Measurements from ENCODE around the gene RHO. TPM values are rescaled to one million over a fixed set of nuclear protein-coding genes. Genes with fewer than 3 reads are reported as not detected.

The RHO gene
- total and polyA plus RNA-seq, 10 of the 15 experiments (the other 5 are each of a cell fraction or from before 2014, with no cell fraction given) = not detected

DNA sequence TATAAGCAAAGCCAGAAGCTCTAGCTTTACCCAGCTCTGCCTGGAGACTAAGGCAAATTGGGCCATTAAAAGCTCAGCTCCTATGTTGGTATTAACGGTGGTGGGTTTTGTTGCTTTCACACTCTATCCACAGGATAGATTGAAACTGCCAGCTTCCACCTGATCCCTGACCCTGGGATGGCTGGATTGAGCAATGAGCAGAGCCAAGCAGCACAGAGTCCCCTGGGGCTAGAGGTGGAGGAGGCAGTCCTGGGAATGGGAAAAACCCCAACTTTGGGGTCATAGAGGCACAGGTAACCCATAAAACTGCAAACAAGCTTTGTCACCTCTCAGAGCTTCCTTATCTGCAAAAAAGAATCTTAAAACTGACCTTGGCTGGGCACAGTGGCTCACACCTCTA is 6.6 kb downstream of the RHO start:
- CTCF ChIA-PET = interaction anchor here (1.1 to 1.2 kb wide), 3 partner anchors 9 to 294 kb away, joined by 4 to 6 read pairs (median 5); no protein-coding TSS in a partner anchor
- RAD21 ChIA-PET (ENCODE audit: unreplicated experiment) = interaction anchor here (0.6 to 2.1 kb wide), 3 partner anchors 9 to 138 kb away, joined by 3 to 7 read pairs (median 3); no protein-coding TSS in a partner anchor
- WGBS (ENCODE audit: insufficient coverage, insufficient replicate concordance, low lambda C conversion rate, missing lambda C conversion rate) = 94% methylated on average over 1 of the region's 1 CpG
- H3K9ac ChIP-seq (ENCODE audit: control insufficient read depth, insufficient read depth, low read length) = no peak overlapping the region
- intact Hi-C loops (cut with micrococcal nuclease; ENCODE audit: unreplicated experiment) (no loop called here), in situ Hi-C loops (cut with MboI) (no loop called here)
- no peak overlapping the region for H3K4me3 ChIP-seq
- SMC1A ChIA-PET (ENCODE audit: uncharacterized antibody, unreplicated experiment) = interaction anchor here (1.8 kb wide), 1 partner anchor 10 kb away, joined by 11 read pairs; no protein-coding TSS in a partner anchor
- H3K36me3 ChIP-seq (ENCODE audit: control insufficient read depth in 2 of 2, insufficient read depth in 2 of 2, low read length in 1 of 2) = no peaks in the 10 kb centered on the region
- H3K4me2 ChIP-seq (ENCODE audit: control insufficient read depth, insufficient read depth) = no peak overlapping the region
- ATAC-seq (no peak), DNase-seq (ENCODE audit: low read depth, low spot score) (no peak), FAIRE-seq (no peak)
- no peak overlapping the region for H3K27ac ChIP-seq (ENCODE audit: control insufficient read depth, insufficient read depth)
- H3K79me2 ChIP-seq (ENCODE audit: control insufficient read depth, insufficient read depth, low read length) = no peaks in the 10 kb centered on the region
- H2AFZ ChIP-seq (ENCODE audit: control insufficient read depth, low read depth, low read length) = no peak overlapping the region
- POLR2A ChIA-PET = interaction anchor here (0.6 to 1.5 kb wide), 3 partner anchors 13 to 141 kb away, joined by 3 to 5 read pairs (median 3); no protein-coding TSS in a partner anchor
- no peak for TF ChIP-seq EP300 (IDR thresholded peaks at IDR 0.05; ENCODE audit: borderline replicate concordance in 1 of 2, control insufficient read depth in 1 of 2, low read depth in 2 of 2, low read length in 2 of 2)
- no peak for TF ChIP-seq TBL1XR1 (IDR thresholded peaks at IDR 0.05; ENCODE audit: low read depth, low read length)
- no peak for TF ChIP-seq SREBF2 (IDR thresholded peaks at IDR 0.05; ENCODE audit: low read length)
- TF ChIP-seq, protein P1, sequence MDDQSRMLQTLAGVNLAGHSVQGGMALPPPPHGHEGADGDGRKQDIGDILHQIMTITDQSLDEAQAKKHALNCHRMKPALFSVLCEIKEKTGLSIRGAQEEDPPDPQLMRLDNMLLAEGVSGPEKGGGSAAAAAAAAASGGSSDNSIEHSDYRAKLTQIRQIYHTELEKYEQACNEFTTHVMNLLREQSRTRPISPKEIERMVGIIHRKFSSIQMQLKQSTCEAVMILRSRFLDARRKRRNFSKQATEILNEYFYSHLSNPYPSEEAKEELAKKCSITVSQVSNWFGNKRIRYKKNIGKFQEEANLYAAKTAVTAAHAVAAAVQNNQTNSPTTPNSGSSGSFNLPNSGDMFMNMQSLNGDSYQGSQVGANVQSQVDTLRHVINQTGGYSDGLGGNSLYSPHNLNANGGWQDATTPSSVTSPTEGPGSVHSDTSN (IDR thresholded peaks at IDR 0.05; ENCODE audit: insufficient replicate concordance, low read depth, low read length) = no peak
- TF ChIP-seq ZNF592 (IDR thresholded peaks at IDR 0.05) = no peak
- no peak for TF ChIP-seq RELB (IDR thresholded peaks at IDR 0.05; ENCODE audit: low read depth)
- no peak for TF ChIP-seq KDM1A (IDR thresholded peaks at IDR 0.05; ENCODE audit: borderline replicate concordance)
- no peak for TF ChIP-seq TCF12 (IDR thresholded peaks at IDR 0.05; ENCODE audit: low read depth, low read length)
- no peak for TF ChIP-seq ATF2 (IDR thresholded peaks at IDR 0.05; ENCODE audit: low read length)
- no peak for TF ChIP-seq FOS (IDR thresholded peaks at IDR 0.05; ENCODE audit: borderline replicate concordance, extremely low read depth, insufficient read length)
- TF ChIP-seq ZBTB33 (IDR thresholded peaks at IDR 0.05) = no peak
- no TSS peak for BruUV-seq (replicated peaks)
- no peaks in the 10 kb centered on the region; a peak in 1 of 4 replicates for H3K27me3 ChIP-seq (replicated peaks in 1 of 2; ENCODE audit: control insufficient read depth in 2 of 2, insufficient read depth in 2 of 2, low read length in 1 of 2)
- H3K9me3 ChIP-seq (replicated peaks; ENCODE audit: control insufficient read depth, insufficient read depth, low read length) = no peaks in the 10 kb centered on the region
- no peaks in the 10 kb centered on the region for H4K20me1 ChIP-seq (ENCODE audit: control insufficient read depth, insufficient read depth)
- no peaks in the 10 kb centered on the region for H3K4me1 ChIP-seq (ENCODE audit: control insufficient read depth, insufficient read depth, low read length)

Data from GM12878 (cell line).